ENCODE measurements around the gene COPG1. TPM values are rescaled to one million over a fixed set of nuclear protein-coding genes. Genes with fewer than 3 reads are reported as not detected.
"Not testable (repeated sequence)": the region's sequence is repeated elsewhere in the genome, so short reads cannot be mapped to it uniquely, and the experiment has no call there.

COPG1 gene
- total RNA-seq, 1 experiment from 2014 or later: 124 TPM

DNA sequence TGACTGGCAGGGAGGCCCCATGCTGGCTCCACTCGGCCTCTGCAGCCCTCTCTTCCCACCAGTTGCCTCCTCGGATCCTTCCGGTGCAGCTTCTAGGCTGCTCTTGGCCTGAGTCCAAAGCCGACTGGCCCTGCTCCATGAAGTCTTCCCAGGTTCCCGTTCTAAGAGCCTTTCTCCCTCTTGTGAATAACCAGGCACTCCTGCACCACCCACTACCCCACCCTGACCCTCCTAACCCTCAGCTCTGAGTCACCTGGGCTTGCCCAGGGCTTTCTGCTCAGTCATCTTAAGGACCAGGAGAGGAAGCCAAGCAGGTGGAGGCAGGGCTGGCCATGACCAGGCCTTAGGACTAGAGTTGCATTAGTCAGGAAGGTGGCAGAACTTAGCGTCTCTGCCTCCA, 37.6 kb upstream of the COPG1 start:
- Histone ChIP-seq H3K9me3 (ENCODE audit: low read length) (no peaks in the 10 kb centered on the region), H2AFZ (ENCODE audit: low read length) (0 out of 2 replicates have a peak overlapping the region, but pooled peaks have one; percentile 24), H4K20me1 (ENCODE audit: low read length) (no peaks in the 10 kb centered on the region), H3K27ac (ENCODE audit: low read length) (peak overlapping the region; percentile 85), H3K9me2 (replicated peaks; ENCODE audit: low read length) (no peaks in the 10 kb centered on the region), H3F3A (ENCODE audit: low read length, unreplicated experiment) (no peaks in the 10 kb centered on the region), H3K9ac (ENCODE audit: low read length) (peak overlapping the region; percentile 58), H3K4me1 (ENCODE audit: insufficient read depth, low read length) (peaks cover 16% of the 10 kb centered on the region), H3K4me3 (ENCODE audit: low read length) (no peak overlapping the region), H3K4me2 (ENCODE audit: low read length) (peak overlapping the region; percentile 43), H3K36me3 (ENCODE audit: low read depth, low read length) (no peaks in the 10 kb centered on the region), H3K27me3 (ENCODE audit: low read length) (no peaks in the 10 kb centered on the region), H3K79me2 (ENCODE audit: low read length) (no peaks in the 10 kb centered on the region)
- ATAC-seq (peak; percentile 100), DNase-seq (peak; percentile 96)
- TF ChIP-seq, protein P1, sequence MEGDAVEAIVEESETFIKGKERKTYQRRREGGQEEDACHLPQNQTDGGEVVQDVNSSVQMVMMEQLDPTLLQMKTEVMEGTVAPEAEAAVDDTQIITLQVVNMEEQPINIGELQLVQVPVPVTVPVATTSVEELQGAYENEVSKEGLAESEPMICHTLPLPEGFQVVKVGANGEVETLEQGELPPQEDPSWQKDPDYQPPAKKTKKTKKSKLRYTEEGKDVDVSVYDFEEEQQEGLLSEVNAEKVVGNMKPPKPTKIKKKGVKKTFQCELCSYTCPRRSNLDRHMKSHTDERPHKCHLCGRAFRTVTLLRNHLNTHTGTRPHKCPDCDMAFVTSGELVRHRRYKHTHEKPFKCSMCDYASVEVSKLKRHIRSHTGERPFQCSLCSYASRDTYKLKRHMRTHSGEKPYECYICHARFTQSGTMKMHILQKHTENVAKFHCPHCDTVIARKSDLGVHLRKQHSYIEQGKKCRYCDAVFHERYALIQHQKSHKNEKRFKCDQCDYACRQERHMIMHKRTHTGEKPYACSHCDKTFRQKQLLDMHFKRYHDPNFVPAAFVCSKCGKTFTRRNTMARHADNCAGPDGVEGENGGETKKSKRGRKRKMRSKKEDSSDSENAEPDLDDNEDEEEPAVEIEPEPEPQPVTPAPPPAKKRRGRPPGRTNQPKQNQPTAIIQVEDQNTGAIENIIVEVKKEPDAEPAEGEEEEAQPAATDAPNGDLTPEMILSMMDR (conservative IDR thresholded peaks at IDR 0.05; ENCODE audit: low read depth, low read length): no peak
- TF ChIP-seq EZH2phosphoT487 (IDR thresholded peaks at IDR 0.05; ENCODE audit: borderline replicate concordance, low read length): no peak
- TF ChIP-seq EZH2 (IDR thresholded peaks at IDR 0.05; ENCODE audit: low read length, unreplicated experiment): no peak
- intact Hi-C loops (cut with micrococcal nuclease): loop anchor here (1.0 kb wide), 2 partner anchors 27 to 34 kb away; no protein-coding TSS in a partner anchor
- ChIA-PET CTCF (interaction anchor here (0.9 kb wide), 1 partner anchor 19 kb away, joined by 6 read pairs; no protein-coding TSS in a partner anchor), POLR2A (ENCODE audit: unreplicated experiment) (no interaction called here)
- BruUV-seq (replicated peaks): no TSS peak

DNA sequence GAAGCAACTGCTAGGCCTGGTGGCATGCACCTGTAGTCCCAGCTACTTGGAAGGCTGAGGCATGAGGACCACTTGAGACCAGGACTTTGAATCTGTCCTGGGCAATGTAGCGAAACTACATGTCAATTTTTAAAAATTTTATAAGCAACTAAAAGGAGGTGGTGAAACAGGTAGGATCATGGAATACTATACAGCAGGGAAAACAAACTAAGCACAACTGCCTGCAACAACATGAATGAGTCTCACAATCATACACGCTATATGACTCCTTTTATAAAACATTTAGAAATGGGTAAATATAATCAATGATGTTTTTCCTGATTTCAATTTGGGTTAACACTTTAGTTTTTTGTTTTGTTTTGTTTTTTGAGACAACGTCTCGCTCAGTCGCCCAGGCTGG, 36.2 kb upstream of the COPG1 start:
- Histone ChIP-seq H3K79me2 (ENCODE audit: low read length) (no peaks in the 10 kb centered on the region), H3F3A (ENCODE audit: low read length, unreplicated experiment) (no peaks in the 10 kb centered on the region), H3K9me3 (ENCODE audit: low read length) (no peaks in the 10 kb centered on the region), H3K4me2 (ENCODE audit: low read length) (no peak overlapping the region), H3K4me1 (ENCODE audit: insufficient read depth, low read length) (peaks cover 16% of the 10 kb centered on the region), H3K9ac (ENCODE audit: low read length) (no peak overlapping the region), H4K20me1 (ENCODE audit: low read length) (no peaks in the 10 kb centered on the region), H3K36me3 (ENCODE audit: low read depth, low read length) (no peaks in the 10 kb centered on the region), H3K4me3 (ENCODE audit: low read length) (no peak overlapping the region), H3K27ac (ENCODE audit: low read length) (no peak overlapping the region), H3K27me3 (ENCODE audit: low read length) (no peaks in the 10 kb centered on the region), H2AFZ (ENCODE audit: low read length) (no peak overlapping the region), H3K9me2 (replicated peaks; ENCODE audit: low read length) (no peaks in the 10 kb centered on the region)
- ChIA-PET POLR2A (ENCODE audit: unreplicated experiment) (no interaction called here), CTCF (no interaction called here)
- TF ChIP-seq, protein P1 (conservative IDR thresholded peaks at IDR 0.05; ENCODE audit: low read depth, low read length): no peak
- TF ChIP-seq EZH2 (IDR thresholded peaks at IDR 0.05; ENCODE audit: low read length, unreplicated experiment) (no peak), EZH2phosphoT487 (IDR thresholded peaks at IDR 0.05; ENCODE audit: borderline replicate concordance, low read length) (no peak)
- ATAC-seq (no peak), DNase-seq (no peak)
- no TSS peak for BruUV-seq (replicated peaks)
- intact Hi-C loops (cut with micrococcal nuclease): no loop called here

DNA sequence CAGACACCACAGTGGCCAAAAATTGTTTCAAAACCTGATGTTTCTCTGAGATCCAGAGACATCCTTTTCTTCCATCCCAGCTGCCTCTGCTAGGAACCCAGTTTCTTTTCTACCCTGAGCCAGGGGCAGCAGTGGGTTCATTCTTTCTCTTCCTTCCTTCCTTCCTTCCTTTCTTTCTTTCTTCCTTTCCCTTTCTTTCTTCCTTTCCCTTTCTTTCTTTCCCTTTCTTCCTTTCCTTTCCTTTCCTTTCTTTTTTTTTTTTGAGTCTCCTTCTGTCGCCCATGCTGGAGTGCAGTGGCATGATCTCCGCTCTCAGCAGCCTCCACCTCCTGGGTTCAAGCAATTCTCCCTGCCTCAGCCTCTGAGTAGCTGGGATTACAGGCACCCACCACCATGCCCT, 30.7 kb upstream of the COPG1 start:
- Histone ChIP-seq H3K4me2 (ENCODE audit: low read length) (no peak overlapping the region), H3K9me3 (ENCODE audit: low read length) (no peaks in the 10 kb centered on the region), H2AFZ (ENCODE audit: low read length) (no peak overlapping the region), H3K9me2 (replicated peaks; ENCODE audit: low read length) (no peaks in the 10 kb centered on the region), H3K4me1 (ENCODE audit: insufficient read depth, low read length) (no peaks in the 10 kb centered on the region), H3K4me3 (ENCODE audit: low read length) (no peak overlapping the region), H3K9ac (ENCODE audit: low read length) (no peak overlapping the region), H4K20me1 (ENCODE audit: low read length) (no peaks in the 10 kb centered on the region), H3F3A (ENCODE audit: low read length, unreplicated experiment) (no peaks in the 10 kb centered on the region), H3K27me3 (ENCODE audit: low read length) (no peaks in the 10 kb centered on the region), H3K27ac (ENCODE audit: low read length) (no peak overlapping the region), H3K79me2 (ENCODE audit: low read length) (no peaks in the 10 kb centered on the region), H3K36me3 (ENCODE audit: low read depth, low read length) (no peaks in the 10 kb centered on the region)
- CTCF ChIA-PET: no interaction called here
- no peak for TF ChIP-seq EZH2 (IDR thresholded peaks at IDR 0.05; ENCODE audit: low read length, unreplicated experiment)
- TF ChIP-seq EZH2phosphoT487 (IDR thresholded peaks at IDR 0.05; ENCODE audit: borderline replicate concordance, low read length): no peak
- TF ChIP-seq, protein P1 (conservative IDR thresholded peaks at IDR 0.05; ENCODE audit: low read depth, low read length): no peak
- no TSS peak for BruUV-seq (replicated peaks)
- intact Hi-C loops (cut with micrococcal nuclease): no loop called here
- ATAC-seq (no peak), DNase-seq (no peak)
- POLR2A ChIA-PET (ENCODE audit: unreplicated experiment): no interaction called here

DNA sequence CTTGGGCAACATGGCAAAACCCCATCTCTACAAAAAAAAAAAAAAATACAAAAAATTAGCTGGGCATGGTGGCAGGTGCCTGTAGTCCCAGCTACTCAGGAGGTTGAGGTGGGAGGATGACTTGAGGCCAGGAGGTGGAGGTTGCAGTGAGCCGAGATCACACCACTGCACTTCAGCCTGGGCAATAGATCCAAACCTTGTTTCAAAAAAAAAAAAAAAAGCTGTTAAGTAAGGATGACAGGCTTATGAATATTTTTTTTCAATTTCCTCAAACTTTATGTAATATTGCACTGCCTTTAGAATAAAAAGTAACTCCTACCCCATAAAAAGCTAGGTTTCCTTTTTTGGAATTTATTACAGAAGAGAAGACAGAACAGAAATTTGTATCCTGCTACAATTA, 25.0 kb upstream of the COPG1 start:
- H3K79me2 ChIP-seq (ENCODE audit: low read length); H4K20me1 ChIP-seq (ENCODE audit: low read length); H3K9me2 ChIP-seq (replicated peaks; ENCODE audit: low read length); H3K4me3 ChIP-seq (ENCODE audit: low read length); H3F3A ChIP-seq (ENCODE audit: low read length, unreplicated experiment); H3K27me3 ChIP-seq (ENCODE audit: low read length); intact Hi-C loops (cut with micrococcal nuclease); ATAC-seq; DNase-seq; H3K9me3 ChIP-seq (ENCODE audit: low read length); BruUV-seq (replicated peaks); H3K36me3 ChIP-seq (ENCODE audit: low read depth, low read length): not testable (repeated sequence)
- Histone ChIP-seq H3K4me2 (ENCODE audit: low read length) (peak overlapping the region; percentile 63), H3K9ac (ENCODE audit: low read length) (peak overlapping the region; percentile 75), H3K4me1 (ENCODE audit: insufficient read depth, low read length) (peaks cover 44% of the 10 kb centered on the region), H3K27ac (ENCODE audit: low read length) (peak overlapping the region; percentile 99), H2AFZ (ENCODE audit: low read length) (peak overlapping the region; percentile 29; the same call in 1 of the 2 replicates)
- CTCF ChIA-PET: interaction anchor here (0.6 to 0.7 kb wide), 2 partner anchors 21 to 46 kb away, joined by 3 to 7 read pairs; no protein-coding TSS in a partner anchor
- POLR2A ChIA-PET (ENCODE audit: unreplicated experiment): interaction anchor here (0.5 to 0.6 kb wide), 2 partner anchors 43 to 70 kb away, joined by 4 to 7 read pairs; no protein-coding TSS in a partner anchor
